Large intestine (tissue), 3 donors: Measurements from ENCODE around the gene MBD4. TPM values are rescaled to one million over a fixed set of nuclear protein-coding genes. Genes with fewer than 3 reads are reported as not detected.
A peak's percentile ranks its signal among the peaks of the same experiment; 100 is the strongest.

Experiments used
- DNase-seq, 2 donors: peaks; one replicate each; pipeline versions ENCODE4 v3.0.0 to v3.0.0-alpha.2; 2013
- H3K27ac ChIP-seq: one replicate; pipeline ENCODE4 v1.5.1; 2013; ENCODE audit warnings: low read length
- H3K27me3 ChIP-seq: 2 replicates; pipeline ENCODE4 v1.6.1; 2013; ENCODE audit warnings: low read length; ENCODE audit not compliant: control insufficient read depth, insufficient read depth
- H3K36me3 ChIP-seq: 2 replicates; pipeline ENCODE4 v1.6.1; 2013; ENCODE audit warnings: low read length; ENCODE audit not compliant: control insufficient read depth, insufficient read depth
- H3K4me1 ChIP-seq: one replicate; pipeline ENCODE4 v1.6.1; 2013; ENCODE audit warnings: low read length; ENCODE audit not compliant: control insufficient read depth, insufficient read depth
- H3K4me3 ChIP-seq: one replicate; pipeline ENCODE4 v1.5.1; 2013; ENCODE audit warnings: low read length
- H3K9me3 ChIP-seq: one replicate; pipeline ENCODE4 v1.6.1; 2013; ENCODE audit warnings: mild to moderate bottlenecking, low read depth, low read length, moderate library complexity; ENCODE audit not compliant: control insufficient read depth
- WGBS: methylation state at CpG from one replicate; pipeline ENCODE4 v1.1.5; 2013; ENCODE audit warnings: low lambda C conversion rate; ENCODE audit not compliant: insufficient coverage; 5-methylcytosine and 5-hydroxymethylcytosine counted together
- polyA plus RNA-seq: library from polyadenylated mRNA; unstranded; fragments of 120-200 nt; gene quantifications from one replicate; pipeline ENCODE4 v1.2.1, GENCODE V29; 2013

The MBD4 gene
- polyA plus RNA-seq, 1 donor = 38.4 TPM

- WGBS = no CpG with 5 or more reads among the region's 4 CpGs
- H3K9me3 ChIP-seq = no peaks in the 10 kb centered on the region
- H3K27me3 ChIP-seq = no peaks in the 10 kb centered on the region
- H3K36me3 ChIP-seq = peaks cover 22% of the 10 kb centered on the region
- no peak overlapping the region for H3K4me3 ChIP-seq
- no peak overlapping the region for H3K27ac ChIP-seq
- H3K4me1 ChIP-seq = peaks cover 34% of the 10 kb centered on the region
- DNase-seq = no peak
Measured at GRCh38 chr3:129463716-129464115, 24.0 kb upstream of the MBD4 start.

- H3K27me3 ChIP-seq = no peaks in the 10 kb centered on the region
- H3K4me1 ChIP-seq = peaks cover 27% of the 10 kb centered on the region
- H3K9me3 ChIP-seq = no peaks in the 10 kb centered on the region
- peak overlapping the region; percentile 67 for H3K27ac ChIP-seq
- no peak overlapping the region for H3K4me3 ChIP-seq
- peaks cover 22% of the 10 kb centered on the region for H3K36me3 ChIP-seq
- 92% methylated on average over 2 of the region's 3 CpGs for WGBS
- DNase-seq = no peak
Measured at GRCh38 chr3:129463094-129463493, 23.3 kb upstream of the MBD4 start.

GRCh38 chr3:129462361-129462968 is 22.7 kb upstream of the MBD4 start:
- 80% methylated on average over 2 of the region's 3 CpGs for WGBS
- DNase-seq = peak; percentile 71 to 82
- Histone ChIP-seq H3K27ac (peak overlapping the region; percentile 67), H3K4me1 (peaks cover 21% of the 10 kb centered on the region), H3K9me3 (no peaks in the 10 kb centered on the region), H3K36me3 (peaks cover 22% of the 10 kb centered on the region), H3K4me3 (no peak overlapping the region), H3K27me3 (no peaks in the 10 kb centered on the region)

- no peak overlapping the region for H3K4me3 ChIP-seq
- peak; percentile 20 to 57 for DNase-seq
- no peaks in the 10 kb centered on the region for H3K9me3 ChIP-seq
- WGBS = no CpG with 5 or more reads among the region's 6 CpGs
- peaks cover 25% of the 10 kb centered on the region for H3K36me3 ChIP-seq
- H3K27ac ChIP-seq = peak overlapping the region; percentile 67
- H3K4me1 ChIP-seq = peaks cover 20% of the 10 kb centered on the region
- no peaks in the 10 kb centered on the region for H3K27me3 ChIP-seq
Measured at GRCh38 chr3:129461461-129462146, 21.9 kb upstream of the MBD4 start.

GRCh38 chr3:129461022-129461421 is 21.3 kb upstream of the MBD4 start:
- Histone ChIP-seq H3K36me3 (peaks cover 27% of the 10 kb centered on the region), H3K27ac (peak overlapping the region; percentile 67), H3K4me3 (no peak overlapping the region), H3K4me1 (peaks cover 20% of the 10 kb centered on the region), H3K27me3 (no peaks in the 10 kb centered on the region), H3K9me3 (no peaks in the 10 kb centered on the region)
- no CpG with 5 or more reads among the region's 1 CpG for WGBS
- no peak for DNase-seq

- no peak overlapping the region for H3K27ac ChIP-seq
- H3K36me3 ChIP-seq = peaks cover 31% of the 10 kb centered on the region
- H3K9me3 ChIP-seq = no peaks in the 10 kb centered on the region
- no peaks in the 10 kb centered on the region for H3K27me3 ChIP-seq
- no peak overlapping the region for H3K4me3 ChIP-seq
- no CpG with 5 or more reads among the region's 2 CpGs for WGBS
- H3K4me1 ChIP-seq = peaks cover 20% of the 10 kb centered on the region
- no peak for DNase-seq
Measured at GRCh38 chr3:129460572-129460971, 20.8 kb upstream of the MBD4 start.

GRCh38 chr3:129460155-129460554 is 20.4 kb upstream of the MBD4 start:
- peaks cover 31% of the 10 kb centered on the region for H3K36me3 ChIP-seq
- no peak for DNase-seq
- no peaks in the 10 kb centered on the region for H3K27me3 ChIP-seq
- H3K4me1 ChIP-seq = peaks cover 20% of the 10 kb centered on the region
- H3K27ac ChIP-seq = no peak overlapping the region
- no peak overlapping the region for H3K4me3 ChIP-seq
- H3K9me3 ChIP-seq = no peaks in the 10 kb centered on the region
- WGBS = 100% methylated on average over 3 of the region's 3 CpGs

GRCh38 chr3:129453732-129454131 is 14.0 kb upstream of the MBD4 start:
- WGBS = 71% methylated on average over 1 of the region's 1 CpG
- DNase-seq = no peak
- H3K27ac ChIP-seq = no peak overlapping the region

GRCh38 chr3:129449279-129450115 is 9.7 kb upstream of the MBD4 start:
- Histone ChIP-seq H3K27ac (no peak overlapping the region), H3K4me1 (no peaks in the 10 kb centered on the region), H3K27me3 (no peaks in the 10 kb centered on the region), H3K4me3 (no peak overlapping the region), H3K9me3 (no peaks in the 10 kb centered on the region), H3K36me3 (peaks cover 17% of the 10 kb centered on the region)
- no peak for DNase-seq
- WGBS = 79% methylated on average over 3 of the region's 5 CpGs

More at GRCh38 chr3:129453732-129454131, 14.0 kb upstream of the MBD4 start:
- Histone ChIP-seq H3K27me3 (no peaks in the 10 kb centered on the region), H3K4me1 (no peaks in the 10 kb centered on the region), H3K9me3 (no peaks in the 10 kb centered on the region), H3K4me3 (no peak overlapping the region), H3K36me3 (peaks cover 33% of the 10 kb centered on the region)

- no peaks in the 10 kb centered on the region for H3K4me1 ChIP-seq
- no peaks in the 10 kb centered on the region for H3K27me3 ChIP-seq
- no peak for DNase-seq
- H3K4me3 ChIP-seq = no peak overlapping the region
- H3K27ac ChIP-seq = no peak overlapping the region
- peaks cover 13% of the 10 kb centered on the region for H3K36me3 ChIP-seq
- WGBS = 90% methylated on average over 2 of the region's 18 CpGs
- no peaks in the 10 kb centered on the region for H3K9me3 ChIP-seq
Measured at GRCh38 chr3:129448186-129448895, 8.6 kb upstream of the MBD4 start.
